Neural cell (in vitro differentiated cells): ENCODE data around the gene CAPN9. TPM values are rescaled to one million over a fixed set of nuclear protein-coding genes. Genes with fewer than 3 reads are reported as not detected.

Source experiments
- H2AFZ ChIP-seq: fragments of 200-600, 300-800 bp; sonication (generic), shearing (Covaris generic); 2 replicates; pipeline ENCODE4 v1.6.0; 2014; ENCODE audit warnings: low read depth, mild to moderate bottlenecking, antibody characterized with exemption, low read length, moderate library complexity
- H3F3A ChIP-seq: fragments of 200-600 bp; shearing (Covaris generic); 2 replicates; pipeline ENCODE4 v1.6.1; 2016; ENCODE audit warnings: mild to moderate bottlenecking, moderate library complexity, mixed read lengths, antibody characterized with exemption, low read length; ENCODE audit not compliant: insufficient read depth, poor library complexity, severe bottlenecking
- H3K27ac ChIP-seq: fragments of 200-600, 300-800 bp; sonication (generic), shearing (Covaris generic); 2 replicates; pipeline ENCODE4 v1.5.1; 2014; ENCODE audit warnings: mild to moderate bottlenecking, low read length, moderate library complexity
- H3K27me3 ChIP-seq: fragments of 300-800, 200-600 bp; sonication (generic), shearing (Covaris generic); 2 replicates; pipeline ENCODE4 v1.6.0; 2014; ENCODE audit warnings: mild to moderate bottlenecking, low read depth, low read length, moderate library complexity; ENCODE audit not compliant: insufficient read depth
- H3K36me3 ChIP-seq: fragments of 300-800, 200-600 bp; sonication (generic), shearing (Covaris generic); 2 replicates; pipeline ENCODE4 v1.5.1; 2014; ENCODE audit warnings: mild to moderate bottlenecking, antibody characterized with exemption, low read length, moderate library complexity; ENCODE audit not compliant: insufficient read depth
- H3K4me2 ChIP-seq: fragments of 300-800, 200-600 bp; sonication (generic), shearing (Covaris generic); 2 replicates; pipeline ENCODE4 v1.6.0; 2014; ENCODE audit warnings: mild to moderate bottlenecking, low read length
- H3K4me3 ChIP-seq: fragments of 300-800, 200-600 bp; sonication (generic), shearing (Covaris generic); 2 replicates; pipeline ENCODE4 v1.5.1; 2014; ENCODE audit warnings: mild to moderate bottlenecking, low read length, moderate library complexity
- H3K79me2 ChIP-seq: fragments of 200-600 bp; shearing (Covaris generic); replicated peaks from 2 replicates; pipeline ENCODE4 v1.6.0; 2014; ENCODE audit warnings: mild to moderate bottlenecking, low read length, moderate library complexity; ENCODE audit not compliant: insufficient read depth
- H3K9ac ChIP-seq: fragments of 300-800, 200-600 bp; sonication (generic), shearing (Covaris generic); 2 replicates; pipeline ENCODE4 v1.6.1; 2016; ENCODE audit warnings: mild to moderate bottlenecking, low read length, mixed read lengths
- H3K9me2 ChIP-seq: fragments of 200-600 bp; shearing (Covaris generic); 2 replicates; pipeline ENCODE4 v1.6.1; 2016; ENCODE audit warnings: mild to moderate bottlenecking, low read length, mixed read lengths; ENCODE audit not compliant: insufficient read depth
- H3K9me3 ChIP-seq: fragments of 200-600, 300-800 bp; sonication (generic), shearing (Covaris generic); 2 replicates; pipeline ENCODE4 v1.6.1; 2016; ENCODE audit warnings: mild to moderate bottlenecking, mixed run types, low read length, moderate library complexity, mixed read lengths
- H4K20me1 ChIP-seq: fragments of 200-600 bp; shearing (Covaris generic); 2 replicates; pipeline ENCODE4 v1.6.1; 2016; ENCODE audit warnings: mild to moderate bottlenecking, mixed run types; ENCODE audit not compliant: insufficient read depth
- CTCF ChIP-seq: fragments of 450-650 bp; IDR thresholded peaks from 2 replicates; pipeline ENCODE4 v1.5.1; 2014; ENCODE audit warnings: antibody characterized with exemption, mild to moderate bottlenecking, moderate library complexity; ENCODE audit not compliant: poor library complexity, severe bottlenecking
- EP300 ChIP-seq: fragments of 450-650 bp; conservative IDR thresholded peaks from 2 replicates; pipeline ENCODE4 v1.6.1; 2014; ENCODE audit warnings: antibody characterized with exemption, mild to moderate bottlenecking, moderate library complexity; ENCODE audit not compliant: poor library complexity, severe bottlenecking
- EZH2 ChIP-seq: fragments of 200-600, 300-800 bp; shearing (Covaris generic), sonication (generic); IDR thresholded peaks from 2 replicates; pipeline ENCODE4 v1.6.1; 2014; ENCODE audit warnings: antibody characterized with exemption, low read length, borderline replicate concordance, mild to moderate bottlenecking; ENCODE audit not compliant: insufficient read depth, poor library complexity, severe bottlenecking
- POLR2AphosphoS5 ChIP-seq: IDR thresholded peaks from 2 replicates; pipeline ENCODE4 v1.6.1; 2012
- RAD21 ChIP-seq: fragments of 450-650 bp; conservative IDR thresholded peaks from 2 replicates; pipeline ENCODE4 v1.6.1; 2014; ENCODE audit warnings: antibody characterized with exemption, mild to moderate bottlenecking, moderate library complexity
- REST ChIP-seq: IDR thresholded peaks from 2 replicates; pipeline ENCODE4 v1.6.1; 2012; ENCODE audit warnings: borderline replicate concordance
- SMC3 ChIP-seq: fragments of 450-650 bp; conservative IDR thresholded peaks from 2 replicates; pipeline ENCODE4 v1.6.1; 2014; ENCODE audit warnings: antibody characterized with exemption, mild to moderate bottlenecking, moderate library complexity; ENCODE audit not compliant: poor library complexity
- TAF1 ChIP-seq: IDR thresholded peaks from 2 replicates; pipeline ENCODE4 v1.6.1; 2012; ENCODE audit warnings: low read depth
- polyA plus RNA-seq: library from polyadenylated mRNA; depleted of rRNA; stranded (reverse); fragments of >200 nt; gene quantifications from 2 replicates; pipeline ENCODE4 v1.2.3, GENCODE V29; 2014

CAPN9 gene
- polyA plus RNA-seq, 1 donor from 2014 or later = 0.14 TPM

- Histone ChIP-seq H4K20me1 (no peaks in the 10 kb centered on the region), H2AFZ (no peak overlapping the region), H3K9me2 (no peaks in the 10 kb centered on the region), H3K27me3 (no peaks in the 10 kb centered on the region), H3K9ac (no peak overlapping the region), H3K27ac (no peak overlapping the region), H3K4me3 (no peak overlapping the region), H3K36me3 (no peaks in the 10 kb centered on the region), H3F3A (no peaks in the 10 kb centered on the region), H3K79me2 (no peaks in the 10 kb centered on the region), H3K4me2 (no peak overlapping the region), H3K9me3 (no peaks in the 10 kb centered on the region)
- TF ChIP-seq REST = no peak
- no peak for TF ChIP-seq TAF1
- no peak for TF ChIP-seq EZH2
- TF ChIP-seq CTCF = no peak
These were observed 33.9 kb downstream of the CAPN9 start for GRCh38 chr1:230781131-230781530.

GRCh38 chr1:230781594-230781993 is 34.4 kb downstream of the CAPN9 start:
- Histone ChIP-seq H3K9ac (no peak overlapping the region), H2AFZ (no peak overlapping the region), H3K9me2 (no peaks in the 10 kb centered on the region), H3K36me3 (no peaks in the 10 kb centered on the region), H3K27me3 (no peaks in the 10 kb centered on the region), H3K4me2 (no peak overlapping the region), H3F3A (no peaks in the 10 kb centered on the region), H3K4me3 (no peak overlapping the region), H3K27ac (no peak overlapping the region), H3K9me3 (no peaks in the 10 kb centered on the region), H4K20me1 (no peaks in the 10 kb centered on the region), H3K79me2 (no peaks in the 10 kb centered on the region)
- TF ChIP-seq CTCF = no peak
- no peak for TF ChIP-seq RAD21
- no peak for TF ChIP-seq EZH2
- TF ChIP-seq EP300 = no peak
- TF ChIP-seq POLR2AphosphoS5 = no peak
- no peak for TF ChIP-seq SMC3
